A673 (cell line): ENCODE data around the gene ZFAND2A. TPM values are rescaled to one million over a fixed set of nuclear protein-coding genes. Genes with fewer than 3 reads are reported as not detected.
"Not testable (repeated sequence)": the region's sequence is repeated elsewhere in the genome, so short reads cannot be mapped to it uniquely, and the experiment has no call there.

Experiments used
- BruUV-seq: library from RNA; stranded (reverse); fragments of 400-500 nt; replicated peaks from 2 replicates; lab custom pipeline; 2021; lab: Mats Ljungman, UMichigan
- CTCF ChIA-PET: fragments of 300-600 bp; sonication (Branson Sonifier 250); formaldehyde crosslinking; loops from one replicate; lab custom pipeline; 2022; ENCODE audit warnings: antibody characterized with exemption; lab: Charles Lee
- POLR2A ChIA-PET: fragments of 300-600 bp; sonication (Branson Sonifier 250); formaldehyde crosslinking; loops from one replicate; lab custom pipeline; 2022; ENCODE audit warnings: antibody characterized with exemption; ENCODE audit not compliant: low non-redundant PET; lab: Charles Lee
- DNase-seq: peaks from one replicate; pipeline ENCODE4 v3.0.0-alpha.2; 2015; ENCODE audit warnings: low spot score
- H3K27ac ChIP-seq: fragments of 200-600 bp; sonication (generic); 2 replicates; pipeline ENCODE4 v1.5.1; 2016; ENCODE audit warnings: mixed run types, low read depth, mild to moderate bottlenecking, mixed read lengths, antibody characterized with exemption, low read length; ENCODE audit not compliant: poor library complexity, severe bottlenecking
- H3K27me3 ChIP-seq: fragments of 200-600 bp; sonication (generic); replicated peaks from 2 replicates; pipeline ENCODE4 v1.6.1; 2017; ENCODE audit warnings: mixed run types, low read depth, mild to moderate bottlenecking, mixed read lengths, antibody characterized with exemption, low read length; ENCODE audit not compliant: insufficient read depth, poor library complexity
- H3K36me3 ChIP-seq: fragments of 200-600 bp; sonication (generic); 2 replicates; pipeline ENCODE4 v1.6.1; 2016; ENCODE audit warnings: mixed run types, mild to moderate bottlenecking, mixed read lengths, antibody characterized with exemption, low read length; ENCODE audit not compliant: insufficient read depth, poor library complexity, severe bottlenecking
- H3K4me1 ChIP-seq: fragments of 200-600 bp; sonication (generic); 2 replicates; pipeline ENCODE4 v1.6.1; 2017; ENCODE audit warnings: mixed run types, mild to moderate bottlenecking, mixed read lengths, antibody characterized with exemption, low read length; ENCODE audit not compliant: insufficient read depth, poor library complexity, severe bottlenecking
- H3K4me3 ChIP-seq: fragments of 200-600 bp; sonication (generic); 2 replicates; pipeline ENCODE4 v1.5.1; 2016; ENCODE audit warnings: low read depth, mixed run types, mild to moderate bottlenecking, mixed read lengths, low read length; ENCODE audit not compliant: poor library complexity, severe bottlenecking
- H3K9me3 ChIP-seq: fragments of 200-600 bp; sonication (generic); 2 replicates; pipeline ENCODE4 v1.6.1; 2016; ENCODE audit warnings: mixed run types, low read depth, mild to moderate bottlenecking, mixed read lengths, antibody characterized with exemption, low read length; ENCODE audit not compliant: poor library complexity, severe bottlenecking
- EZH2 ChIP-seq: fragments of 200-600 bp; sonication (generic); IDR thresholded peaks from 2 replicates; pipeline ENCODE4 v1.6.1; 2017; ENCODE audit warnings: borderline replicate concordance, low read depth, mild to moderate bottlenecking, mixed read lengths, antibody characterized with exemption, low read length; ENCODE audit not compliant: poor library complexity, severe bottlenecking
- intact Hi-C: fragments of 100-400 bp; cut with micrococcal nuclease; formaldehyde crosslinking; loops from one replicate; pipeline ENCODE4 v1.10.0; 2022; ENCODE audit not compliant: unreplicated experiment
- total RNA-seq: library from RNA; stranded (reverse); gene quantifications from 2 replicates; pipeline ENCODE4 v1.2.3, GENCODE V29; 2021
- TF ChIP-seq, protein P1 (sequence below): fragments of 300-800, 200-600 bp; sonication (generic); conservative IDR thresholded peaks from 2 replicates; pipeline ENCODE4 v1.5.1; 2017; ENCODE audit warnings: low read depth, mild to moderate bottlenecking, antibody characterized with exemption, low read length, moderate library complexity, mixed read lengths

ZFAND2A gene
- total RNA-seq, 1 experiment from 2014 or later: 27.4 TPM

DNA sequence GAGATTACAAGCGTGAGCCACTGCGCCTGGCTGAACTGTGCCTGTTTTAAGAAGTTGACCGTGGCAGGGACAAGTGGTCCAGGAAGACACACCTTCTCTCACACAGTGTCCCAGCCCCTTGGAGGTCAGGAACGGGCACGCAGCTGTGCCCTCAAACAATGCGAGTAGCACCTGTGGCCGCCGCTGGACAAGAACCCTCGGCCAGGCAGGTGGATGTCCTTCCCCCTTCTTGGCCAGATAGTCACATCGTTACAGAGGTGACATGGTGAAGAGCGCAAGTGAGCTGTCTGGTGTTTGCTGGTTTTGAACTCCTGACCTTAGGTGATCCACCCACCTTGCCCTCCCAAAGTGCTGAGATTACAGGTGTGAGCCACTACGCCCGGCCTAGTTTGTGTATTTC, 8.8 kb downstream of the ZFAND2A start:
- Histone ChIP-seq H3K4me3 (no peak overlapping the region), H3K9me3 (no peaks in the 10 kb centered on the region), H3K27me3 (no peaks in the 10 kb centered on the region), H3K36me3 (peaks cover 33% of the 10 kb centered on the region), H3K27ac (no peak overlapping the region), H3K4me1 (no peaks in the 10 kb centered on the region)
- no peak for DNase-seq
- no TSS peak for BruUV-seq
- CTCF ChIA-PET: no interaction called here
- intact Hi-C loops: no loop called here
- POLR2A ChIA-PET: no interaction called here
- no peak for TF ChIP-seq EZH2
- TF ChIP-seq, protein P1, sequence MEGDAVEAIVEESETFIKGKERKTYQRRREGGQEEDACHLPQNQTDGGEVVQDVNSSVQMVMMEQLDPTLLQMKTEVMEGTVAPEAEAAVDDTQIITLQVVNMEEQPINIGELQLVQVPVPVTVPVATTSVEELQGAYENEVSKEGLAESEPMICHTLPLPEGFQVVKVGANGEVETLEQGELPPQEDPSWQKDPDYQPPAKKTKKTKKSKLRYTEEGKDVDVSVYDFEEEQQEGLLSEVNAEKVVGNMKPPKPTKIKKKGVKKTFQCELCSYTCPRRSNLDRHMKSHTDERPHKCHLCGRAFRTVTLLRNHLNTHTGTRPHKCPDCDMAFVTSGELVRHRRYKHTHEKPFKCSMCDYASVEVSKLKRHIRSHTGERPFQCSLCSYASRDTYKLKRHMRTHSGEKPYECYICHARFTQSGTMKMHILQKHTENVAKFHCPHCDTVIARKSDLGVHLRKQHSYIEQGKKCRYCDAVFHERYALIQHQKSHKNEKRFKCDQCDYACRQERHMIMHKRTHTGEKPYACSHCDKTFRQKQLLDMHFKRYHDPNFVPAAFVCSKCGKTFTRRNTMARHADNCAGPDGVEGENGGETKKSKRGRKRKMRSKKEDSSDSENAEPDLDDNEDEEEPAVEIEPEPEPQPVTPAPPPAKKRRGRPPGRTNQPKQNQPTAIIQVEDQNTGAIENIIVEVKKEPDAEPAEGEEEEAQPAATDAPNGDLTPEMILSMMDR: no peak

GRCh38 chr7:1150400-1151002, 9.5 kb downstream of the ZFAND2A start:
- no peak overlapping the region for H3K4me3 ChIP-seq
- intact Hi-C loops: no loop called here
- ChIA-PET CTCF (no interaction called here), POLR2A (no interaction called here)
- no peak overlapping the region for H3K27ac ChIP-seq
- H3K4me1 ChIP-seq: no peaks in the 10 kb centered on the region
- BruUV-seq: no TSS peak
- H3K9me3 ChIP-seq: no peaks in the 10 kb centered on the region
- TF ChIP-seq EZH2: no peak
- TF ChIP-seq, protein P1: no peak
- DNase-seq: no peak
- peaks cover 31% of the 10 kb centered on the region for H3K36me3 ChIP-seq
- H3K27me3 ChIP-seq: no peaks in the 10 kb centered on the region

- ChIA-PET CTCF (interaction anchor here (0.6 kb wide), 1 partner anchor 156 kb away, joined by 3 read pairs; no protein-coding TSS in a partner anchor), POLR2A (no interaction called here)
- no peak for DNase-seq
Observed at GRCh38 chr7:1149351-1149794, 10.6 kb downstream of the ZFAND2A start.

GRCh38 chr7:1147873-1148272, 12.1 kb downstream of the ZFAND2A start:
- CTCF ChIA-PET, H3K27me3 ChIP-seq, H3K4me1 ChIP-seq, H3K4me3 ChIP-seq, DNase-seq, intact Hi-C loops, BruUV-seq, POLR2A ChIA-PET, H3K9me3 ChIP-seq, H3K27ac ChIP-seq: not testable (repeated sequence)
- H3K36me3 ChIP-seq: peaks cover 11% of the 10 kb centered on the region

More at GRCh38 chr7:1149351-1149794, 10.6 kb downstream of the ZFAND2A start:
- peaks cover 20% of the 10 kb centered on the region for H3K36me3 ChIP-seq
- TF ChIP-seq, protein P1: no peak
- TF ChIP-seq EZH2: no peak
- H3K9me3 ChIP-seq: no peaks in the 10 kb centered on the region
- H3K4me3 ChIP-seq: no peak overlapping the region
- H3K27ac ChIP-seq: no peak overlapping the region
- H3K4me1 ChIP-seq: no peaks in the 10 kb centered on the region
- no TSS peak for BruUV-seq
- no peaks in the 10 kb centered on the region for H3K27me3 ChIP-seq
- intact Hi-C loops: no loop called here
